GM21723 (cell line): ENCODE results near the gene ARGLU1.

Source experiments
- ATAC-seq: cut with Tn5 transposase; IDR thresholded peaks from one replicate; pipeline ENCODE4 v1.9.1; 2021; ENCODE audit warnings: mild to moderate bottlenecking, moderate library complexity; ENCODE audit not compliant: unreplicated experiment

Gene ARGLU1

GRCh38 chr13:106548064-106548696, 19.8 kb downstream of the ARGLU1 start:
- no peak for ATAC-seq

- ATAC-seq, result no peak
Observed at GRCh38 chr13:106541826-106542225, 26.1 kb downstream of the ARGLU1 start.

GRCh38 chr13:106540613-106541012, 27.3 kb downstream of the ARGLU1 start:
- no peak for ATAC-seq

GRCh38 chr13:106537521-106537920, 30.4 kb downstream of the ARGLU1 start:
- no peak for ATAC-seq

- peak; percentile 49 for ATAC-seq
Observed at GRCh38 chr13:106536244-106537034, 31.5 kb downstream of the ARGLU1 start.

- peak; percentile 94 for ATAC-seq
Observed at GRCh38 chr13:106535552-106536243, 32.2 kb downstream of the ARGLU1 start, which contains the start of gene EFNB2. EFNB2 (minus strand) TSS chr13:106535662; CDS start chr13:106534964, 698 bp downstream.

GRCh38 chr13:106534639-106535551, 33.0 kb downstream of the ARGLU1 start:
- peak; percentile 25 for ATAC-seq

- ATAC-seq, result no peak
Observed at GRCh38 chr13:106533943-106534638, 33.8 kb downstream of the ARGLU1 start.

- ATAC-seq, result no peak
Observed at GRCh38 chr13:106533101-106533942, 34.6 kb downstream of the ARGLU1 start.

- no peak for ATAC-seq
Observed at GRCh38 chr13:106532111-106532929, 35.6 kb downstream of the ARGLU1 start.

GRCh38 chr13:106530980-106531481, 36.9 kb downstream of the ARGLU1 start:
- ATAC-seq, result no peak

GRCh38 chr13:106530171-106530851, 37.6 kb downstream of the ARGLU1 start:
- ATAC-seq, result no peak

- ATAC-seq, result no peak
Observed at GRCh38 chr13:106529415-106530170, 38.3 kb downstream of the ARGLU1 start.

- ATAC-seq, result no peak
Observed at GRCh38 chr13:106528718-106529414, 39.1 kb downstream of the ARGLU1 start.

- ATAC-seq, result no peak
Observed at GRCh38 chr13:106527826-106528225, 40.1 kb downstream of the ARGLU1 start.

- ATAC-seq, result no peak
Observed at GRCh38 chr13:106527445-106527801, 40.5 kb downstream of the ARGLU1 start.
